Measurements from ENCODE around the gene OR7C1.
"Not testable (repeated sequence)": the region's sequence is repeated elsewhere in the genome, so short reads cannot be mapped to it uniquely, and the experiment has no call there.

DNA sequence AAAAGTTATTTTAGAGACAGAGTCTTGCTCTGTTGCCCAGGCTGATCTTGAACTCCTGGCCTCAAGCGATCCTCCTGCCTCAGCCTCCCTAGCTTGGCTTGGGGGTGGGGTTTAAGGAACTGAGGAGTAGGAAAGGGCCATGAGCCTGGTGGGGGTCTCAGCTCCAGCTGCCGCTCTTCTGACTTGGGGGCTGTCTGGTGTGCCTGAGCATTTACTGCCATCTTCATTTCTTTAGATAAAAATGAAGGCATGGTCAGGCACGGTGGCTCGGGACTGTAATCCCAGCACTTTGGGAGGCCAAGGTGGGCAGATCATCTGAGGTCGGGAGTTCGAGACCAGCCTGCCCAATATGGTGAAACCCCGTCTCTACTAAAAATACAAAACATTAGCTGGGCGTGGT, 59.7 kb downstream of the OR7C1 start:
- TF ChIP-seq, protein P1, sequence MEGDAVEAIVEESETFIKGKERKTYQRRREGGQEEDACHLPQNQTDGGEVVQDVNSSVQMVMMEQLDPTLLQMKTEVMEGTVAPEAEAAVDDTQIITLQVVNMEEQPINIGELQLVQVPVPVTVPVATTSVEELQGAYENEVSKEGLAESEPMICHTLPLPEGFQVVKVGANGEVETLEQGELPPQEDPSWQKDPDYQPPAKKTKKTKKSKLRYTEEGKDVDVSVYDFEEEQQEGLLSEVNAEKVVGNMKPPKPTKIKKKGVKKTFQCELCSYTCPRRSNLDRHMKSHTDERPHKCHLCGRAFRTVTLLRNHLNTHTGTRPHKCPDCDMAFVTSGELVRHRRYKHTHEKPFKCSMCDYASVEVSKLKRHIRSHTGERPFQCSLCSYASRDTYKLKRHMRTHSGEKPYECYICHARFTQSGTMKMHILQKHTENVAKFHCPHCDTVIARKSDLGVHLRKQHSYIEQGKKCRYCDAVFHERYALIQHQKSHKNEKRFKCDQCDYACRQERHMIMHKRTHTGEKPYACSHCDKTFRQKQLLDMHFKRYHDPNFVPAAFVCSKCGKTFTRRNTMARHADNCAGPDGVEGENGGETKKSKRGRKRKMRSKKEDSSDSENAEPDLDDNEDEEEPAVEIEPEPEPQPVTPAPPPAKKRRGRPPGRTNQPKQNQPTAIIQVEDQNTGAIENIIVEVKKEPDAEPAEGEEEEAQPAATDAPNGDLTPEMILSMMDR (IDR thresholded peaks at IDR 0.05) = not testable (repeated sequence)
- TF ChIP-seq CBFB (CRISPR knock-in tag; IDR thresholded peaks at IDR 0.05; ENCODE audit: low read depth); EMX1 (CRISPR knock-in tag; IDR thresholded peaks at IDR 0.05); CREB1 (CRISPR knock-in tag; IDR thresholded peaks at IDR 0.05); GABPB1 (CRISPR knock-in tag; IDR thresholded peaks at IDR 0.05); FOXK1 (CRISPR knock-in tag; IDR thresholded peaks at IDR 0.05); TEAD4 (CRISPR knock-in tag; IDR thresholded peaks at IDR 0.05); GTF2I (CRISPR knock-in tag; conservative IDR thresholded peaks at IDR 0.05): not testable (repeated sequence)
- TF ChIP-seq, protein P2, sequence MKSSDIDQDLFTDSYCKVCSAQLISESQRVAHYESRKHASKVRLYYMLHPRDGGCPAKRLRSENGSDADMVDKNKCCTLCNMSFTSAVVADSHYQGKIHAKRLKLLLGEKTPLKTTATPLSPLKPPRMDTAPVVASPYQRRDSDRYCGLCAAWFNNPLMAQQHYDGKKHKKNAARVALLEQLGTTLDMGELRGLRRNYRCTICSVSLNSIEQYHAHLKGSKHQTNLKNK (CRISPR knock-in tag; IDR thresholded peaks at IDR 0.05) = not testable (repeated sequence)
- TF ChIP-seq, protein P3, sequence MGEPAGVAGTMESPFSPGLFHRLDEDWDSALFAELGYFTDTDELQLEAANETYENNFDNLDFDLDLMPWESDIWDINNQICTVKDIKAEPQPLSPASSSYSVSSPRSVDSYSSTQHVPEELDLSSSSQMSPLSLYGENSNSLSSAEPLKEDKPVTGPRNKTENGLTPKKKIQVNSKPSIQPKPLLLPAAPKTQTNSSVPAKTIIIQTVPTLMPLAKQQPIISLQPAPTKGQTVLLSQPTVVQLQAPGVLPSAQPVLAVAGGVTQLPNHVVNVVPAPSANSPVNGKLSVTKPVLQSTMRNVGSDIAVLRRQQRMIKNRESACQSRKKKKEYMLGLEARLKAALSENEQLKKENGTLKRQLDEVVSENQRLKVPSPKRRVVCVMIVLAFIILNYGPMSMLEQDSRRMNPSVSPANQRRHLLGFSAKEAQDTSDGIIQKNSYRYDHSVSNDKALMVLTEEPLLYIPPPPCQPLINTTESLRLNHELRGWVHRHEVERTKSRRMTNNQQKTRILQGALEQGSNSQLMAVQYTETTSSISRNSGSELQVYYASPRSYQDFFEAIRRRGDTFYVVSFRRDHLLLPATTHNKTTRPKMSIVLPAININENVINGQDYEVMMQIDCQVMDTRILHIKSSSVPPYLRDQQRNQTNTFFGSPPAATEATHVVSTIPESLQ (CRISPR knock-in tag; IDR thresholded peaks at IDR 0.05) = not testable (repeated sequence)
- TF ChIP-seq, protein P4, sequence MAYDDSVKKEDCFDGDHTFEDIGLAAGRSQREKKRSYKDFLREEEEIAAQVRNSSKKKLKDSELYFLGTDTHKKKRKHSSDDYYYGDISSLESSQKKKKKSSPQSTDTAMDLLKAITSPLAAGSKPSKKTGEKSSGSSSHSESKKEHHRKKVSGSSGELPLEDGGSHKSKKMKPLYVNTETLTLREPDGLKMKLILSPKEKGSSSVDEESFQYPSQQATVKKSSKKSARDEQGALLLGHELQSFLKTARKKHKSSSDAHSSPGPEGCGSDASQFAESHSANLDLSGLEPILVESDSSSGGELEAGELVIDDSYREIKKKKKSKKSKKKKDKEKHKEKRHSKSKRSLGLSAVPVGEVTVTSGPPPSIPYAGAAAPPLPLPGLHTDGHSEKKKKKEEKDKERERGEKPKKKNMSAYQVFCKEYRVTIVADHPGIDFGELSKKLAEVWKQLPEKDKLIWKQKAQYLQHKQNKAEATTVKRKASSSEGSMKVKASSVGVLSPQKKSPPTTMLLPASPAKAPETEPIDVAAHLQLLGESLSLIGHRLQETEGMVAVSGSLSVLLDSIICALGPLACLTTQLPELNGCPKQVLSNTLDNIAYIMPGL (CRISPR knock-in tag; IDR thresholded peaks at IDR 0.05) = not testable (repeated sequence)

Data from WTC11 (cell line).